ENCODE data around the gene KCTD18.

The KCTD18 gene

GRCh38 chr2:200483729-200484198 lies 26.1 kb downstream of the KCTD18 start:
- ATAC-seq = no peak

- no peak for ATAC-seq
These were observed 27.7 kb downstream of the KCTD18 start for GRCh38 chr2:200482194-200482593.

- peak; percentile 34 to 50 for ATAC-seq
These were observed 30.1 kb downstream of the KCTD18 start for GRCh38 chr2:200479692-200480265.

- no peak for ATAC-seq
These were observed 32.2 kb downstream of the KCTD18 start for GRCh38 chr2:200477667-200478131.

- no peak for ATAC-seq
These were observed 33.0 kb downstream of the KCTD18 start for GRCh38 chr2:200476836-200477235.

GRCh38 chr2:200475795-200476194 lies 34.1 kb downstream of the KCTD18 start:
- no peak for ATAC-seq

- ATAC-seq = no peak
These were observed 36.9 kb downstream of the KCTD18 start for GRCh38 chr2:200472853-200473464.

- no peak for ATAC-seq
These were observed 37.8 kb downstream of the KCTD18 start for GRCh38 chr2:200471928-200472645.

- peak; percentile 11 to 22 for ATAC-seq
These were observed 38.5 kb downstream of the KCTD18 start for GRCh38 chr2:200471324-200471848.

- no peak for ATAC-seq
These were observed 39.6 kb downstream of the KCTD18 start for GRCh38 chr2:200470230-200470629.

- no peak for ATAC-seq
These were observed 40.1 kb downstream of the KCTD18 start for GRCh38 chr2:200469708-200470211.

GRCh38 chr2:200467806-200468681 lies 41.8 kb downstream of the KCTD18 start:
- ATAC-seq = no peak

- peak; percentile 89 to 90 for ATAC-seq
These were observed 43.1 kb downstream of the KCTD18 start for GRCh38 chr2:200466425-200467418.

- ATAC-seq = no peak
These were observed 46.4 kb downstream of the KCTD18 start for GRCh38 chr2:200463452-200463851.

- no peak for ATAC-seq
These were observed 47.8 kb downstream of the KCTD18 start for GRCh38 chr2:200461846-200462710.

- no peak for ATAC-seq
These were observed 50.8 kb downstream of the KCTD18 start for GRCh38 chr2:200459101-200459500.

GRCh38 chr2:200456567-200456966 lies 53.3 kb downstream of the KCTD18 start:
- no peak for ATAC-seq

GRCh38 chr2:200455958-200456421 lies 53.9 kb downstream of the KCTD18 start:
- ATAC-seq = peak; percentile 25 to 39

GRCh38 chr2:200454927-200455801 lies 54.7 kb downstream of the KCTD18 start:
- peak; percentile 88 to 90 for ATAC-seq
